GM18858 (cell line): ENCODE data around the gene VAV3.

ENCODE experiments used
- ATAC-seq: cut with Tn5 transposase; IDR thresholded peaks from one replicate; pipeline ENCODE4 v1.9.1; 2021; ENCODE audit not compliant: unreplicated experiment

The VAV3 gene

GRCh38 chr1:107803579-107803978, 161.4 kb downstream of the VAV3 start:
- no peak for ATAC-seq

GRCh38 chr1:107802654-107803053, 162.3 kb downstream of the VAV3 start:
- ATAC-seq: no peak

GRCh38 chr1:107795994-107796393, 169.0 kb downstream of the VAV3 start:
- no peak for ATAC-seq

GRCh38 chr1:107795441-107795840, 169.5 kb downstream of the VAV3 start:
- no peak for ATAC-seq

- no peak for ATAC-seq
Observed at GRCh38 chr1:107794571-107794970, 170.4 kb downstream of the VAV3 start.

GRCh38 chr1:107793896-107794453, 171.0 kb downstream of the VAV3 start:
- no peak for ATAC-seq

- no peak for ATAC-seq
Observed at GRCh38 chr1:107791348-107791747, 173.6 kb downstream of the VAV3 start.

- ATAC-seq: no peak
Observed at GRCh38 chr1:107789817-107790524, 175.0 kb downstream of the VAV3 start.

GRCh38 chr1:107788206-107789202, 176.5 kb downstream of the VAV3 start:
- ATAC-seq: no peak

- ATAC-seq: no peak
Observed at GRCh38 chr1:107787299-107787698, 177.7 kb downstream of the VAV3 start.

- no peak for ATAC-seq
Observed at GRCh38 chr1:107786203-107786845, 178.7 kb downstream of the VAV3 start.

GRCh38 chr1:107785496-107786202, 179.3 kb downstream of the VAV3 start:
- no peak for ATAC-seq

- no peak for ATAC-seq
Observed at GRCh38 chr1:107782217-107782845, 182.6 kb downstream of the VAV3 start.

GRCh38 chr1:107781245-107781644, 183.7 kb downstream of the VAV3 start:
- ATAC-seq: no peak

- ATAC-seq: peak; percentile 9
Observed at GRCh38 chr1:107777664-107778047, 187.3 kb downstream of the VAV3 start.

GRCh38 chr1:107776900-107777663, 187.9 kb downstream of the VAV3 start:
- peak; percentile 91 for ATAC-seq

GRCh38 chr1:107771377-107771776, 193.6 kb downstream of the VAV3 start:
- no peak for ATAC-seq

GRCh38 chr1:107767156-107767582, 197.8 kb downstream of the VAV3 start:
- ATAC-seq: no peak

- ATAC-seq: no peak
Observed at GRCh38 chr1:107766533-107766932, 198.4 kb downstream of the VAV3 start.
